Endothelial cell of umbilical vein (primary cell): Measurements from ENCODE around the gene LDLRAD2. TPM values are rescaled to one million over a fixed set of nuclear protein-coding genes. Genes with fewer than 3 reads are reported as not detected.

Experiments
- BruUV-seq: library from RNA; stranded (reverse); fragments of 400-500 nt; replicated peaks from 2 replicates; lab custom pipeline; 2021; lab: Mats Ljungman, UMichigan
- CTCF ChIA-PET: fragments of 300-600, 350-600 bp; sonication (Branson Sonifier 250); formaldehyde crosslinking; loops from one replicate; lab custom pipeline; 2021; ENCODE audit warnings: antibody characterized with exemption, inconsistent platforms; lab: Charles Lee
- POLR2A ChIA-PET: fragments of 300-600, 350-600 bp; sonication (Branson Sonifier 250); formaldehyde crosslinking; loops from one replicate; lab custom pipeline; 2021; ENCODE audit warnings: antibody characterized with exemption, inconsistent platforms; lab: Charles Lee
- DNase-seq: peaks from one replicate; pipeline ENCODE4 v3.0.0-alpha.2; 2011; ENCODE audit warnings: low read depth, low spot score
- FAIRE-seq: peaks from 2 replicates; lab custom pipeline; 2011; peaks lifted over from hg19 to GRCh38; lab: Jason Lieb, UNC
- H2AFZ ChIP-seq: 2 replicates; pipeline ENCODE4 v1.6.0; 2012; ENCODE audit warnings: low read depth, low read length, control low read depth, inconsistent platforms
- H3K27ac ChIP-seq: 2 replicates; pipeline ENCODE4 v1.5.1; 2011; ENCODE audit warnings: low read depth, mild to moderate bottlenecking, control low read depth, low read length, moderate library complexity; ENCODE audit not compliant: insufficient read depth
- H3K27me3 ChIP-seq, 2 experiments: 2 replicates each; pipeline versions ENCODE4 v1.6.0 to v1.6.1; 2011; ENCODE audit warnings: low read length in 2 of 2, mixed read lengths in 1 of 2; ENCODE audit not compliant: control insufficient read depth in 2 of 2, insufficient read depth in 2 of 2
- H3K36me3 ChIP-seq, 2 experiments: 2 replicates in 1 of 2; 3 replicates in 1 of 2; pipeline ENCODE4 v1.5.1; 2011; ENCODE audit warnings: low read length in 2 of 2, mild to moderate bottlenecking in 1 of 2, moderate library complexity in 1 of 2; ENCODE audit not compliant: control insufficient read depth in 2 of 2, insufficient read depth in 2 of 2; ENCODE audit errors: extremely low read depth in 1 of 2
- H3K4me1 ChIP-seq: 3 replicates; pipeline ENCODE4 v1.5.1; 2011; ENCODE audit warnings: mild to moderate bottlenecking, low read length; ENCODE audit not compliant: control insufficient read depth, insufficient read depth; ENCODE audit errors: extremely low read depth
- H3K4me2 ChIP-seq: 2 replicates; pipeline ENCODE4 v1.6.1; 2011; ENCODE audit warnings: low read length, control low read depth, mixed read lengths; ENCODE audit not compliant: insufficient read depth
- H3K4me3 ChIP-seq, 3 experiments: fragments of 200-600 bp in 1 of 3; sonication (generic), shearing (Covaris generic) in 1 of 3; replicated peaks in 1 of 3; 2 replicates each; pipeline ENCODE4 v1.5.1; 2011 to 2016; ENCODE audit warnings: control low read depth in 3 of 3, low read length in 3 of 3, mild to moderate bottlenecking in 2 of 3, inconsistent platforms in 1 of 3, low read depth in 1 of 3, moderate library complexity in 1 of 3; ENCODE audit not compliant: insufficient read depth in 1 of 3
- H3K79me2 ChIP-seq: 2 replicates; pipeline ENCODE4 v1.6.0; 2012; ENCODE audit warnings: low read length, inconsistent platforms; ENCODE audit not compliant: control insufficient read depth, insufficient read depth
- H3K9ac ChIP-seq: replicated peaks from 2 replicates; pipeline ENCODE3; 2011; ENCODE audit warnings: low read length, control low read depth; ENCODE audit not compliant: insufficient read depth; ENCODE audit errors: extremely low read depth
- H3K9me1 ChIP-seq: replicated peaks from 3 replicates; pipeline ENCODE4 v1.6.0; 2011; ENCODE audit warnings: mild to moderate bottlenecking, low read length; ENCODE audit not compliant: control insufficient read depth, insufficient read depth; ENCODE audit errors: extremely low read depth
- H3K9me3 ChIP-seq: replicated peaks from 2 replicates; pipeline ENCODE4 v1.5.1; 2012; ENCODE audit warnings: low read length, inconsistent platforms; ENCODE audit not compliant: control insufficient read depth, insufficient read depth
- H4K20me1 ChIP-seq: replicated peaks from 2 replicates; pipeline ENCODE3; 2011; ENCODE audit warnings: mild to moderate bottlenecking, low read length; ENCODE audit not compliant: control insufficient read depth, insufficient read depth; ENCODE audit errors: extremely low read depth
- EZH2 ChIP-seq: IDR thresholded peaks from 2 replicates; pipeline ENCODE4 v1.6.1; 2012; ENCODE audit warnings: borderline replicate concordance, low read depth, mild to moderate bottlenecking, moderate library complexity, low read length, inconsistent platforms; ENCODE audit not compliant: severe bottlenecking
- FOS ChIP-seq: IDR thresholded peaks from 2 replicates; pipeline ENCODE4 v1.6.1; 2011; ENCODE audit warnings: mild to moderate bottlenecking, low read length, moderate library complexity, borderline replicate concordance; ENCODE audit not compliant: insufficient read depth
- GATA2 ChIP-seq: IDR thresholded peaks from 2 replicates; pipeline ENCODE4 v1.7.0; 2011; ENCODE audit warnings: low read depth, mild to moderate bottlenecking, moderate library complexity, mixed read lengths, low read length; ENCODE audit not compliant: insufficient read length, insufficient read depth
- JUN ChIP-seq: IDR thresholded peaks from 2 replicates; pipeline ENCODE4 v1.6.1; 2011; ENCODE audit warnings: borderline replicate concordance, low read depth; ENCODE audit not compliant: insufficient read length, insufficient read depth
- MYC ChIP-seq: IDR thresholded peaks from one replicate; pipeline ENCODE4 v1.6.1; 2011; ENCODE audit warnings: mild to moderate bottlenecking, low read depth, low read length
- POLR2A ChIP-seq: IDR thresholded peaks from 2 replicates; pipeline ENCODE4 v1.6.1; 2012; ENCODE audit warnings: low read depth, mild to moderate bottlenecking, control low read depth, low read length
- POLR2AphosphoS5 ChIP-seq: IDR thresholded peaks from 2 replicates; pipeline ENCODE4 v1.6.1; 2012; ENCODE audit warnings: low read depth, mild to moderate bottlenecking, control low read depth, low read length, moderate library complexity; ENCODE audit not compliant: insufficient read depth
- dilution Hi-C: fragments of 300-500 bp; cut with MboI; formaldehyde crosslinking; loops from one replicate; pipeline ENCODE4 v1.15.0; 2019; ENCODE audit warnings: low sequenced_read_pairs; ENCODE audit not compliant: extremely low pct_ligation_motif_present
- intact Hi-C: fragments of 100-400 bp; cut with micrococcal nuclease; formaldehyde crosslinking; loops from one replicate; pipeline ENCODE4 v1.10.0; 2022
- polyA plus RNA-seq, 4 experiments: library from polyadenylated mRNA; depleted of rRNA in 3 of 4; stranded (reverse) in 3 of 4; unstranded in 1 of 4; fragments of >200 nt; gene quantifications; 2 replicates each; pipeline versions ENCODE4 v1.2.1 to v1.2.3, GENCODE V29; 2011 to 2012; ENCODE audit warnings: missing spikeins in 1 of 4
- total RNA-seq: library from RNA; stranded (reverse); gene quantifications from 2 replicates; pipeline ENCODE4 v1.2.3, GENCODE V29; 2021
- TF ChIP-seq, protein P1 (sequence below): IDR thresholded peaks from 2 replicates; pipeline ENCODE4 v1.6.1; 2011; ENCODE audit not compliant: insufficient read depth, insufficient read length
- TF ChIP-seq, protein P2 (sequence below), 2 donors: IDR thresholded peaks; 1 replicate in 1 of 2; 2 replicates in 1 of 2; pipeline ENCODE4 v1.5.1; 2011; ENCODE audit warnings: low read length in 2 of 2, mild to moderate bottlenecking in 2 of 2, moderate library complexity in 2 of 2, control low read depth in 1 of 2, inconsistent platforms in 1 of 2, low read depth in 1 of 2; ENCODE audit not compliant: insufficient read depth in 1 of 2; ENCODE audit errors: extremely low read depth in 1 of 2

The LDLRAD2 gene
- total and polyA plus RNA-seq, 2 donors (not counting 3 experiments of a cell fraction or from before 2014, with no cell fraction given): 0.44 TPM; not detected in 1

DNA sequence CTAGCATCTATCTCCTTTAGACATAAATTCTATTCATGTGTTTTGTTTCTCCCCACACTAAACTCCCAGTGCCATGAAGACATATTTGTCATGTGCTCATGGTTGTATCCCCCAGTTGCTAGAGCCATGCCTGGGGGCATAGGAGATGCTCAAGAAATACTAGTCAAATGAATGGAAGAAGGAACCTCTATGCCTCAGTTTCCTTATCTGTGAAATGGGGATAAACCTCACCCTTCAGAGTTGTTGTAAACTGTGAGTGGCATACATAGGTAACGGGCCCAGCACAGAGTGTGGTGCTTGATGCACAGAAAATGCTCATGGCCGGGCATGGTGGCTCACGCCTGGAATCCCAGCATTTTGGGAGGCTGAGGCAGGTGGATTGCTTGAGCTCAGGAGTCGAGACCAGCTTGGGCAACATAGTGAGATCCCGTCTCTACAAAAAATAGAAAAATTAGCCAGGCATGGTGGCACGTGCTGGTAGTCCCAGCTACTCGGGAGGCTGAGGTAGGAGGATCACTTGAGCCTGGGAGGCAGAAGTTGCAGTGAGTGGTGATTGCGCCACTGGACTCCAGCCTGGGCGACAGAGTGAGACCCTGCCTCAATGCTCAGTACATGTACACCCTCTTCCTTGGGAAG, 8.7 kb downstream of the LDLRAD2 start:
- H3K36me3 ChIP-seq: peaks cover 30 to 48% of the 10 kb centered on the region in 2 experiments
- dilution Hi-C loops (no loop called here), intact Hi-C loops (no loop called here)
- DNase-seq (no peak), FAIRE-seq (no peak)
- no peak overlapping the region for H3K27ac ChIP-seq
- no peak overlapping the region for H3K4me3 ChIP-seq
- no peaks in the 10 kb centered on the region for H3K9me1 ChIP-seq
- H3K79me2 ChIP-seq: no peaks in the 10 kb centered on the region
- no peaks in the 10 kb centered on the region for H3K9me3 ChIP-seq
- no peak overlapping the region for H2AFZ ChIP-seq
- CTCF ChIA-PET: no interaction called here
- peaks cover 25% of the 10 kb centered on the region for H3K4me1 ChIP-seq
- H4K20me1 ChIP-seq: no peaks in the 10 kb centered on the region
- no peaks in the 10 kb centered on the region for H3K27me3 ChIP-seq
- TF ChIP-seq GATA2: no peak
- TF ChIP-seq POLR2A: peak; percentile 40
- TF ChIP-seq, protein P1, sequence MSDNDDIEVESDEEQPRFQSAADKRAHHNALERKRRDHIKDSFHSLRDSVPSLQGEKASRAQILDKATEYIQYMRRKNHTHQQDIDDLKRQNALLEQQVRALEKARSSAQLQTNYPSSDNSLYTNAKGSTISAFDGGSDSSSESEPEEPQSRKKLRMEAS: no peak
- TF ChIP-seq POLR2AphosphoS5: peak; percentile 8
- POLR2A ChIA-PET: no interaction called here
- no peak overlapping the region for H3K9ac ChIP-seq
- no peak overlapping the region for H3K4me2 ChIP-seq
- BruUV-seq: no TSS peak

DNA sequence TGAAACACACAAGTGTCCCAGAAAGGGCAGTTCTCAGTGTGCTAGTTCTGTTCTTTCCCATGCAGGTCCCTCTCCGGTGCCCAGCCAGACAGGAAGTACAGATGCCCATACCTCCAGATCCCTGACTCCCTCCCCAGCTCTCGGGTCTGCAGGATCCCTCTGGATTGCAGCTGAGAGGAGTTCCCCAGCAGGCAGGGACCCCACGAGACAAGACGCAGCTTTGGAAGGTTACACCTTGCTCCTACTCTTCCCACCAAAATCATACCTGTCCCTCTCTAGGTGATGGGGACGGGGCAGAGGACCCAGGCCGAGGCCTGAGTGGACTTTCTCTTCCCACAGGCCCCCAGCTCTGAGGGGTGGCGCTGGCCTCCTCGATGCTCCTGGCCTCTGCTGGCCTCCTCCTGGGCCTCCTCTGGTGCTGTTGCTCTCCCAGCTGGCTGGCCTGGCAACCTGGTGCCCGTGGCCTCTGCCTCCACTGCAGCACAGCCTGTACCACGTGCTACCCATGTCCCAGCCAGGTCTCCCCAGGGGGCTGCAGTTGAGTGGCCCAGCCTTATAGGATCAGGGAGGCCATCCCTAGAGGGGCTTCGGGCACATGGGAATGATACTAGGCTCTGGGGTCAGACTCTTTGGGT, 9.4 kb downstream of the LDLRAD2 start:
- DNase-seq: no peak
- no TSS peak for BruUV-seq
- no peaks in the 10 kb centered on the region for H4K20me1 ChIP-seq
- TF ChIP-seq MYC (no peak), POLR2AphosphoS5 (peak; percentile 65), POLR2A (peak; percentile 58), FOS (no peak), GATA2 (no peak), EZH2 (no peak), JUN (no peak)
- TF ChIP-seq, protein P1: no peak
- TF ChIP-seq, protein P2, sequence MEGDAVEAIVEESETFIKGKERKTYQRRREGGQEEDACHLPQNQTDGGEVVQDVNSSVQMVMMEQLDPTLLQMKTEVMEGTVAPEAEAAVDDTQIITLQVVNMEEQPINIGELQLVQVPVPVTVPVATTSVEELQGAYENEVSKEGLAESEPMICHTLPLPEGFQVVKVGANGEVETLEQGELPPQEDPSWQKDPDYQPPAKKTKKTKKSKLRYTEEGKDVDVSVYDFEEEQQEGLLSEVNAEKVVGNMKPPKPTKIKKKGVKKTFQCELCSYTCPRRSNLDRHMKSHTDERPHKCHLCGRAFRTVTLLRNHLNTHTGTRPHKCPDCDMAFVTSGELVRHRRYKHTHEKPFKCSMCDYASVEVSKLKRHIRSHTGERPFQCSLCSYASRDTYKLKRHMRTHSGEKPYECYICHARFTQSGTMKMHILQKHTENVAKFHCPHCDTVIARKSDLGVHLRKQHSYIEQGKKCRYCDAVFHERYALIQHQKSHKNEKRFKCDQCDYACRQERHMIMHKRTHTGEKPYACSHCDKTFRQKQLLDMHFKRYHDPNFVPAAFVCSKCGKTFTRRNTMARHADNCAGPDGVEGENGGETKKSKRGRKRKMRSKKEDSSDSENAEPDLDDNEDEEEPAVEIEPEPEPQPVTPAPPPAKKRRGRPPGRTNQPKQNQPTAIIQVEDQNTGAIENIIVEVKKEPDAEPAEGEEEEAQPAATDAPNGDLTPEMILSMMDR (IDR thresholded peaks at IDR 0.05; ENCODE audit: extremely low read depth in 1 of 2, insufficient read depth in 1 of 2, low read depth in 1 of 2, low read length in 2 of 2): no peak
- intact Hi-C loops (no loop called here), dilution Hi-C loops (no loop called here)
- peaks cover 34 to 53% of the 10 kb centered on the region in 2 experiments for H3K36me3 ChIP-seq
- POLR2A ChIA-PET: no interaction called here
- H3K4me3 ChIP-seq: no peak overlapping the region
- peaks cover 21% of the 10 kb centered on the region for H3K4me1 ChIP-seq
- H3K9me3 ChIP-seq: no peaks in the 10 kb centered on the region
- H3K9me1 ChIP-seq: no peaks in the 10 kb centered on the region
- FAIRE-seq: no peak
- no peak overlapping the region for H3K4me2 ChIP-seq
- H3K27me3 ChIP-seq: no peaks in the 10 kb centered on the region
- H3K79me2 ChIP-seq: no peaks in the 10 kb centered on the region
- no peak overlapping the region for H3K9ac ChIP-seq
- no peak overlapping the region for H2AFZ ChIP-seq
- no peak overlapping the region for H3K27ac ChIP-seq
- CTCF ChIA-PET: no interaction called here
